DOHH2 (cell line): Measurements from ENCODE around the gene GOLGA1.
A peak's percentile ranks its signal among the peaks of the same experiment; 100 is the strongest.

Experiments
- H3F3A ChIP-seq: fragments of 200-600 bp; sonication (generic), shearing (Covaris generic); 2 replicates; pipeline ENCODE4 v1.6.0; 2016; ENCODE audit warnings: antibody characterized with exemption, mild to moderate bottlenecking; ENCODE audit not compliant: control insufficient read depth, insufficient read depth
- H3K27ac ChIP-seq: fragments of 200-600 bp; sonication (generic); 2 replicates; pipeline ENCODE4 v1.5.1; 2014; ENCODE audit warnings: low read depth, mild to moderate bottlenecking, low read length, moderate library complexity
- H3K27me3 ChIP-seq: fragments of 200-600 bp; sonication (generic); 2 replicates; pipeline ENCODE4 v1.6.1; 2014; ENCODE audit warnings: mild to moderate bottlenecking, low read length, mixed read lengths; ENCODE audit not compliant: control insufficient read depth
- H3K36me3 ChIP-seq: fragments of 200-600 bp; sonication (generic); 2 replicates; pipeline ENCODE4 v1.6.1; 2014; ENCODE audit warnings: mild to moderate bottlenecking, low read length, moderate library complexity, mixed read lengths; ENCODE audit not compliant: control insufficient read depth
- H3K4me1 ChIP-seq: fragments of 200-600 bp; sonication (generic); 2 replicates; pipeline ENCODE4 v1.6.1; 2014; ENCODE audit warnings: mild to moderate bottlenecking, low read length, mixed read lengths; ENCODE audit not compliant: control insufficient read depth
- H3K4me2 ChIP-seq: fragments of 200-600 bp; sonication (generic); 2 replicates; pipeline ENCODE4 v1.6.0; 2014; ENCODE audit warnings: mild to moderate bottlenecking, low read length, moderate library complexity
- H3K4me3 ChIP-seq: fragments of 200-600 bp; sonication (generic); 2 replicates; pipeline ENCODE4 v1.5.1; 2014; ENCODE audit warnings: mild to moderate bottlenecking, low read length, mixed read lengths
- H3K79me2 ChIP-seq: fragments of 200-600 bp; sonication (generic); 2 replicates; pipeline ENCODE4 v1.6.1; 2014; ENCODE audit warnings: mild to moderate bottlenecking, low read length, mixed read lengths; ENCODE audit not compliant: control insufficient read depth
- H3K9me2 ChIP-seq: fragments of 200-600 bp; sonication (generic); replicated peaks from 2 replicates; pipeline ENCODE4 v1.6.1; 2014; ENCODE audit warnings: mild to moderate bottlenecking, low read length, mixed read lengths; ENCODE audit not compliant: control insufficient read depth
- H3K9me3 ChIP-seq: fragments of 200-600 bp; sonication (generic); 2 replicates; pipeline ENCODE4 v1.6.1; 2014; ENCODE audit warnings: antibody characterized with exemption, low read length, mixed read lengths; ENCODE audit not compliant: control insufficient read depth, insufficient read depth
- H4K20me1 ChIP-seq: fragments of 200-600 bp; sonication (generic); 2 replicates; pipeline ENCODE4 v1.6.0; 2014; ENCODE audit warnings: low read depth, mild to moderate bottlenecking, antibody characterized with exemption, low read length, moderate library complexity; ENCODE audit not compliant: control insufficient read depth, insufficient read depth
- CTCF ChIP-seq: fragments of 200-600 bp; sonication (generic); IDR thresholded peaks from one replicate; pipeline ENCODE4 v1.5.1; 2014; ENCODE audit warnings: antibody characterized with exemption, mild to moderate bottlenecking, low read depth, low read length; ENCODE audit not compliant: poor library complexity, severe bottlenecking
- EZH2phosphoT487 ChIP-seq: fragments of 200-600 bp; sonication (generic); IDR thresholded peaks from 2 replicates; pipeline ENCODE4 v1.6.1; 2017; ENCODE audit warnings: borderline replicate concordance, mild to moderate bottlenecking, antibody characterized with exemption, low read length, moderate library complexity, mixed read lengths

Gene GOLGA1

GRCh38 chr9:124854161-124854560 is 86.7 kb downstream of the GOLGA1 start:
- peaks cover 19% of the 10 kb centered on the region for H4K20me1 ChIP-seq
- peaks cover 9% of the 10 kb centered on the region for H3K79me2 ChIP-seq
- 0 out of 2 replicates have a peak, but pooled peaks cover 4% of the 10 kb centered on the region for H3K27me3 ChIP-seq
- no peak overlapping the region for H3K4me3 ChIP-seq
- no peak overlapping the region for H3K4me2 ChIP-seq
- peaks cover 41% of the 10 kb centered on the region for H3F3A ChIP-seq
- no peaks in the 10 kb centered on the region for H3K9me3 ChIP-seq
- no peaks in the 10 kb centered on the region for H3K9me2 ChIP-seq
- H3K27ac ChIP-seq = no peak overlapping the region
- H3K36me3 ChIP-seq = peaks cover 32% of the 10 kb centered on the region
- TF ChIP-seq EZH2phosphoT487 (no peak), CTCF (no peak)
- H3K4me1 ChIP-seq = peaks cover 14% of the 10 kb centered on the region

- H3K27me3 ChIP-seq = peaks cover 4% of the 10 kb centered on the region; the same call in 1 of the 2 replicates
- peaks cover 14% of the 10 kb centered on the region; the same call in 1 of the 2 replicates for H4K20me1 ChIP-seq
- H3K79me2 ChIP-seq = peaks cover 4% of the 10 kb centered on the region; the same call in 1 of the 2 replicates
- peaks cover 36% of the 10 kb centered on the region for H3F3A ChIP-seq
- H3K9me2 ChIP-seq = no peaks in the 10 kb centered on the region
- H3K4me3 ChIP-seq = peak overlapping the region; percentile 65
- peaks cover 27% of the 10 kb centered on the region for H3K36me3 ChIP-seq
- H3K4me1 ChIP-seq = peaks cover 10% of the 10 kb centered on the region
- peak overlapping the region; percentile 77 for H3K4me2 ChIP-seq
- H3K9me3 ChIP-seq = no peaks in the 10 kb centered on the region
- no peak overlapping the region for H3K27ac ChIP-seq
- TF ChIP-seq EZH2phosphoT487 = no peak
- TF ChIP-seq CTCF = no peak
Measured at GRCh38 chr9:124853605-124854143, 87.2 kb downstream of the GOLGA1 start.

- Histone ChIP-seq H3K4me2 (peak within 1 kb of the TSS; percentile 77), H3K27me3 (peaks cover 7% of the 10 kb centered on the region; the same call in 1 of the 2 replicates), H3K9me2 (no peaks in the 10 kb centered on the region), H3K27ac (no peak within 1 kb of the TSS), H3K9me3 (no peaks in the 10 kb centered on the region), H3K4me1 (peaks cover 10% of the 10 kb centered on the region), H3K36me3 (peaks cover 20% of the 10 kb centered on the region), H3F3A (peaks cover 31% of the 10 kb centered on the region), H3K79me2 (no peaks in the 10 kb centered on the region), H3K4me3 (peak within 1 kb of the TSS; percentile 65), H4K20me1 (peaks cover 12% of the 10 kb centered on the region; the same call in 1 of the 2 replicates)
- TF ChIP-seq EZH2phosphoT487 = no peak
- peak; percentile 99 for TF ChIP-seq CTCF
Measured at GRCh38 chr9:124852829-124853531, 87.9 kb downstream of the GOLGA1 start, which contains the start of gene WDR38. Gene WDR38 (plus strand): TSS chr9:124853460. CDS start chr9:124853532, 72 bp downstream.
